H1 (cell line): ENCODE measurements around the gene GRID1. TPM values are rescaled to one million over a fixed set of nuclear protein-coding genes. Genes with fewer than 3 reads are reported as not detected.

Experiments used
- CTCF ChIA-PET: fragments of 300-600 bp; sonication (Branson Sonifier 250); formaldehyde crosslinking; loops from one replicate; lab custom pipeline; 2021; ENCODE audit not compliant: partially characterized antibody; lab: Charles Lee
- POLR2A ChIA-PET: fragments of 300-600 bp; sonication (Branson Sonifier 250); formaldehyde crosslinking; loops from one replicate; lab custom pipeline; 2021; ENCODE audit warnings: inconsistent platforms; ENCODE audit not compliant: partially characterized antibody; lab: Charles Lee
- DNase-seq, 2 experiments: peaks; one replicate each; pipeline versions ENCODE4 v3.0.0 to v3.0.0-alpha.2; 2010 to 2022; ENCODE audit warnings: low spot score in 2 of 2, low read depth in 1 of 2, mixed read lengths in 1 of 2
- FAIRE-seq: peaks from 2 replicates; lab custom pipeline; 2011; peaks lifted over from hg19 to GRCh38; lab: Jason Lieb, UNC
- H2AFZ ChIP-seq: 2 replicates; pipeline ENCODE4 v1.8.1; 2012; ENCODE audit warnings: low read length, inconsistent platforms
- H2AK5ac ChIP-seq: 2 replicates; pipeline ENCODE4 v1.6.1; 2013; ENCODE audit warnings: low read depth, low read length
- H2BK120ac ChIP-seq: replicated peaks from 2 replicates; pipeline ENCODE3; 2013; ENCODE audit warnings: low read depth, low read length, inconsistent platforms
- H2BK12ac ChIP-seq: 2 replicates; pipeline ENCODE4 v1.6.1; 2013; ENCODE audit warnings: low read depth, low read length
- H2BK15ac ChIP-seq: 2 replicates; pipeline ENCODE4 v1.6.1; 2013; ENCODE audit warnings: low read length
- H2BK20ac ChIP-seq: 2 replicates; pipeline ENCODE4 v1.6.1; 2013; ENCODE audit warnings: low read length
- H2BK5ac ChIP-seq: 2 replicates; pipeline ENCODE4 v1.6.1; 2013; ENCODE audit warnings: low read depth, low read length
- H3K14ac ChIP-seq: 2 replicates; pipeline ENCODE4 v1.6.1; 2013; ENCODE audit warnings: inconsistent platforms; ENCODE audit not compliant: insufficient read length
- H3K18ac ChIP-seq: 2 replicates; pipeline ENCODE4 v1.6.1; 2013; ENCODE audit warnings: low read length; ENCODE audit errors: extremely low read depth
- H3K23ac ChIP-seq: 2 replicates; pipeline ENCODE4 v1.6.1; 2013; ENCODE audit warnings: inconsistent platforms; ENCODE audit not compliant: insufficient read length
- H3K23me2 ChIP-seq: 2 replicates; pipeline ENCODE4 v1.6.1; 2013; ENCODE audit warnings: low read depth, low read length
- H3K27ac ChIP-seq: 2 replicates; pipeline ENCODE4 v1.6.1; 2011; ENCODE audit warnings: low read depth, low read length, inconsistent platforms
- H3K27me3 ChIP-seq, 4 experiments: replicated peaks in 1 of 4; 1 replicate in 1 of 4; 2 replicates in 3 of 4; pipeline versions ENCODE4 v1.6.1 to v1.8.1; 2011 to 2013; ENCODE audit warnings: low read length in 3 of 4, mild to moderate bottlenecking in 3 of 4, inconsistent platforms in 2 of 4, mixed read lengths in 2 of 4, moderate library complexity in 1 of 4; ENCODE audit not compliant: control insufficient read depth in 3 of 4, insufficient read depth in 3 of 4; ENCODE audit errors: extremely low read depth in 1 of 4
- H3K36me3 ChIP-seq, 4 experiments: 2 replicates each; pipeline versions ENCODE4 v1.6.1 to v1.8.1; 2011 to 2013; ENCODE audit warnings: mild to moderate bottlenecking in 4 of 4, low read length in 3 of 4, moderate library complexity in 2 of 4, control low read depth in 1 of 4, inconsistent platforms in 1 of 4; ENCODE audit not compliant: insufficient read depth in 4 of 4, control insufficient read depth in 2 of 4
- H3K4ac ChIP-seq: replicated peaks from 2 replicates; pipeline ENCODE3; 2013; ENCODE audit warnings: low read length, low read depth, mixed read lengths, inconsistent platforms; ENCODE audit not compliant: insufficient read length
- H3K4me1 ChIP-seq, 4 experiments: replicated peaks in 1 of 4; 1 replicate in 1 of 4; 2 replicates in 3 of 4; pipeline versions ENCODE4 v1.6.1 to v1.8.1; 2011 to 2013; ENCODE audit warnings: low read length in 3 of 4, inconsistent platforms in 2 of 4, mixed read lengths in 1 of 4; ENCODE audit not compliant: insufficient read depth in 4 of 4, control insufficient read depth in 3 of 4
- H3K4me2 ChIP-seq, 2 experiments: 2 replicates each; pipeline versions ENCODE4 v1.6.1 to v1.8.1; 2011 to 2013; ENCODE audit warnings: low read depth in 2 of 2, low read length in 2 of 2, control low read depth in 1 of 2, inconsistent platforms in 1 of 2, mild to moderate bottlenecking in 1 of 2; ENCODE audit not compliant: insufficient read depth in 1 of 2
- H3K4me3 ChIP-seq, 4 experiments: fragments of 200-600, 300-600 bp in 1 of 4; sonication (generic), shearing (Covaris generic), sonication (Bioruptor Twin) in 1 of 4; 2 replicates each; pipeline versions ENCODE4 v1.5.1 to v1.8.1; 2011 to 2016; ENCODE audit warnings: low read length in 4 of 4, low read depth in 3 of 4, control low read depth in 2 of 4, inconsistent platforms in 2 of 4, mild to moderate bottlenecking in 2 of 4, mixed read lengths in 1 of 4, moderate library complexity in 1 of 4; ENCODE audit not compliant: insufficient read depth in 2 of 4; ENCODE audit errors: extremely low read depth in 1 of 4
- H3K56ac ChIP-seq: replicated peaks from 2 replicates; pipeline ENCODE3; 2013; ENCODE audit warnings: low read depth, mild to moderate bottlenecking, mixed read lengths, low read length, inconsistent platforms; ENCODE audit not compliant: insufficient read length
- H3K79me1 ChIP-seq: 2 replicates; pipeline ENCODE4 v1.6.1; 2013; ENCODE audit warnings: low read depth, low read length, control low read depth
- H3K79me2 ChIP-seq, 2 experiments: 2 replicates each; pipeline versions ENCODE4 v1.6.1 to v1.8.1; 2012 to 2013; ENCODE audit warnings: low read length in 2 of 2, mild to moderate bottlenecking in 2 of 2, inconsistent platforms in 1 of 2; ENCODE audit not compliant: insufficient read depth in 2 of 2, control insufficient read depth in 1 of 2
- H3K9ac ChIP-seq, 4 experiments: replicated peaks in 1 of 4; 1 replicate in 1 of 4; 2 replicates in 3 of 4; pipeline versions ENCODE4 v1.6.1 to v1.8.1; 2011 to 2013; ENCODE audit warnings: low read depth in 3 of 4, low read length in 3 of 4, control low read depth in 2 of 4, mild to moderate bottlenecking in 2 of 4, moderate library complexity in 2 of 4, inconsistent platforms in 1 of 4; ENCODE audit errors: extremely low read depth in 1 of 4
- H3K9me3 ChIP-seq, 2 experiments: 2 replicates each; pipeline versions ENCODE4 v1.6.1 to v1.8.1; 2012 to 2013; ENCODE audit warnings: mild to moderate bottlenecking in 2 of 2, moderate library complexity in 2 of 2, control low read depth in 1 of 2, inconsistent platforms in 1 of 2, low read depth in 1 of 2, low read length in 1 of 2, mixed read lengths in 1 of 2; ENCODE audit not compliant: insufficient read depth in 2 of 2
- H4K20me1 ChIP-seq, 2 experiments: replicated peaks in 1 of 2; 2 replicates each; pipeline versions ENCODE3 to v1.8.1; 2011 to 2013; ENCODE audit warnings: inconsistent platforms in 2 of 2, low read length in 2 of 2, mild to moderate bottlenecking in 1 of 2; ENCODE audit not compliant: insufficient read depth in 2 of 2, control insufficient read depth in 1 of 2
- H4K5ac ChIP-seq: 2 replicates; pipeline ENCODE4 v1.6.1; 2013; ENCODE audit warnings: low read length, low read depth, mixed read lengths, inconsistent platforms; ENCODE audit not compliant: insufficient read length
- H4K8ac ChIP-seq: 2 replicates; pipeline ENCODE4 v1.8.0; 2013; ENCODE audit warnings: mild to moderate bottlenecking, moderate library complexity, low read length, inconsistent platforms; ENCODE audit not compliant: insufficient read depth; ENCODE audit errors: extremely low read depth
- H4K91ac ChIP-seq: replicated peaks from 2 replicates; pipeline ENCODE3; 2013; ENCODE audit warnings: low read length, mixed read lengths, inconsistent platforms; ENCODE audit not compliant: insufficient read length
- JUND ChIP-seq: IDR thresholded peaks from 2 replicates; pipeline ENCODE4 v1.6.1; 2011; ENCODE audit warnings: mild to moderate bottlenecking, improper control_type of control experiment, low read length
- SIX5 ChIP-seq: IDR thresholded peaks from 2 replicates; pipeline ENCODE4 v1.6.1; 2011; ENCODE audit warnings: mild to moderate bottlenecking, low read depth, low read length
- TEAD4 ChIP-seq: IDR thresholded peaks from 2 replicates; pipeline ENCODE4 v1.6.1; 2012; ENCODE audit warnings: low read depth, low read length, inconsistent platforms, mixed read lengths
- WGBS, 2 experiments: shearing (Covaris generic) in 1 of 2; methylation state at CpG; one replicate each; pipeline versions ENCODE4 v1.1.6 to v1.1.7; 2013 to 2015; ENCODE audit warnings: low lambda C conversion rate in 2 of 2, mixed read lengths in 2 of 2, inconsistent platforms in 1 of 2, low coverage in 1 of 2, missing lambda C conversion rate in 1 of 2; ENCODE audit not compliant: insufficient replicate concordance in 2 of 2, insufficient coverage in 1 of 2, insufficient read length in 1 of 2; ENCODE audit errors: extremely low coverage in 1 of 2, missing lambda C conversion rate in 1 of 2; 5-methylcytosine and 5-hydroxymethylcytosine counted together
- polyA plus RNA-seq, 7 experiments: library from polyadenylated mRNA; depleted of rRNA in 3 of 7; stranded (reverse) in 5 of 7; unstranded in 2 of 7; fragments of >200 nt in 5 of 7; fragments of 200-250 nt in 2 of 7; gene quantifications; 1 replicate in 5 of 7; 2 replicates in 1 of 7; 4 replicates in 1 of 7; pipeline versions ENCODE4 v1.2.1 to v1.2.3, GENCODE V29; 2011 to 2013; ENCODE audit warnings: missing spikeins in 2 of 7, mixed read lengths in 2 of 7
- total RNA-seq: library from RNA; stranded (reverse); fragmentation: NEBNext Ultra II Directional; extraction: Animal tissue kit (Norgen Biotek cat#: 25700); gene quantifications from 2 replicates; pipeline ENCODE4 v1.2.1, GENCODE V29; 2021

The GRID1 gene
- total and polyA plus RNA-seq, 2 of the 8 experiments (the other 6 are each of a cell fraction or from before 2014, with no cell fraction given) = 0.22 to 0.30 TPM

DNA sequence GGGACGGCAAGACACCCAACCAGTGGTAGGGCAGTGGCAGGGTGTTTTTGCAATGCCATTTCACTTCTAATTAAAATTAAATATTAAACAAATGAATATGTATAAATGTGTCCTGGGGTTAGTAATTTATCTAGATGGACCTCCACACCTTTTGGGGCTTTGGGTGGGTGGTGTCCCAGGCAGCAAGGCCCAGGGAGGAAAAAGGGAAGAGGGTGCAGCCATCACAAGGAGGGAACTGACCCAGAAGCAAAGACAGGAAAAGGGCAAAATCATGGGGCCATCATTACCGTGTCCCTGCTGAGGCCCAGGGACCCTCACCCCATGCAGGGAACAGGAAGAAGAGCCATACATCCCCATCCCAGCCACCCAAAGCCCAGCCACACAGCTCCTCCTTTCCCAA, 204.6 kb downstream of the GRID1 start:
- Histone ChIP-seq H3K56ac (no peak overlapping the region), H2BK15ac (no peak overlapping the region), H3K36me3 (no peaks in the 10 kb centered on the region), H3K4me2 (no peak overlapping the region), H4K91ac (no peak overlapping the region), H4K5ac (no peak overlapping the region), H3K27me3 (no peaks in the 10 kb centered on the region), H3K14ac (no peak overlapping the region), H3K23ac (no peak overlapping the region), H3K9me3 (no peaks in the 10 kb centered on the region), H3K27ac (no peak overlapping the region), H2AFZ (no peak overlapping the region), H4K20me1 (no peaks in the 10 kb centered on the region)
- TF ChIP-seq SIX5 = no peak
- TF ChIP-seq TEAD4 = no peak
- no peak for TF ChIP-seq JUND
- TF ChIP-seq, all 59 proteins: peak for 0
- Histone ChIP-seq H2BK5ac (no peak overlapping the region), H3K79me2 (no peaks in the 10 kb centered on the region), H3K23me2 (no peaks in the 10 kb centered on the region; the same call in 1 of the 2 replicates), H2AK5ac (no peak overlapping the region), H3K4me3 (no peak overlapping the region), H3K9ac (no peak overlapping the region), H3K79me1 (no peaks in the 10 kb centered on the region), H3K4me1 (no peaks in the 10 kb centered on the region), H3K18ac (no peak overlapping the region), H2BK12ac (no peak overlapping the region), H2BK120ac (no peak overlapping the region), H4K8ac (no peak overlapping the region), H2BK20ac (no peak overlapping the region), H3K4ac (no peak overlapping the region)
- FAIRE-seq = no peak
- CTCF ChIA-PET = interaction anchor here (1.8 to 2.3 kb wide), 3 partner anchors 17 to 187 kb away, joined by 5 to 9 read pairs (median 8); no protein-coding TSS in a partner anchor
- DNase-seq = no peak
- WGBS, 2 experiments = 85% methylated on average over 2 of the region's 2 CpGs; no CpG with 5 or more reads in 1 of the 2 experiments
- POLR2A ChIA-PET = no interaction called here
